CD14-positive monocyte (primary cell): ENCODE data around the gene RASA4. TPM values are rescaled to one million over a fixed set of nuclear protein-coding genes. Genes with fewer than 3 reads are reported as not detected.
"Not testable (repeated sequence)": the region's sequence is repeated elsewhere in the genome, so short reads cannot be mapped to it uniquely, and the experiment has no call there.

Source experiments
- DNase-seq, 3 donors: peaks; one replicate each; pipeline ENCODE4 v3.0.0-alpha.2; 2011 to 2022
- H2AFZ ChIP-seq: 2 replicates; pipeline ENCODE4 v1.6.0; 2012; ENCODE audit warnings: mild to moderate bottlenecking, low read depth, low read length, inconsistent platforms; ENCODE audit not compliant: insufficient read depth, poor library complexity, severe bottlenecking
- H3K27ac ChIP-seq, 2 donors: 1 replicate in 1 of 2; 2 replicates in 1 of 2; pipeline ENCODE4 v1.5.1; 2012 to 2013; ENCODE audit warnings: low read length in 2 of 2, control low read depth in 1 of 2, inconsistent platforms in 1 of 2, low read depth in 1 of 2, mild to moderate bottlenecking in 1 of 2
- H3K27me3 ChIP-seq, 2 donors: one replicate each; pipeline versions ENCODE4 v1.6.0 to v1.6.1; 2011 to 2013; ENCODE audit warnings: low read length in 2 of 2; ENCODE audit not compliant: control insufficient read depth in 2 of 2, insufficient read depth in 2 of 2
- H3K36me3 ChIP-seq, 2 donors: replicated peaks in 1 of 2; 1 replicate in 1 of 2; 2 replicates in 1 of 2; pipeline versions ENCODE4 v1.5.1 to v1.6.1; 2012 to 2013; ENCODE audit warnings: low read length in 2 of 2, control low read depth in 1 of 2, inconsistent platforms in 1 of 2, mild to moderate bottlenecking in 1 of 2; ENCODE audit not compliant: insufficient read depth in 2 of 2, control insufficient read depth in 1 of 2
- H3K4me1 ChIP-seq, 2 donors: 1 replicate in 1 of 2; 2 replicates in 1 of 2; pipeline versions ENCODE4 v1.5.1 to v1.6.1; 2012 to 2013; ENCODE audit warnings: low read length in 2 of 2, control low read depth in 1 of 2, inconsistent platforms in 1 of 2, mild to moderate bottlenecking in 1 of 2, moderate library complexity in 1 of 2; ENCODE audit not compliant: insufficient read depth in 2 of 2, control insufficient read depth in 1 of 2
- H3K4me2 ChIP-seq: replicated peaks from 2 replicates; pipeline ENCODE3; 2012; ENCODE audit warnings: low read length, moderate library complexity, mild to moderate bottlenecking; ENCODE audit not compliant: poor library complexity, severe bottlenecking; ENCODE audit errors: extremely low read depth
- H3K4me3 ChIP-seq, 3 experiments: fragments of 200-600 bp in 1 of 3; sonication (generic) in 1 of 3; replicated peaks in 1 of 3; 1 replicate in 2 of 3; 2 replicates in 1 of 3; pipeline ENCODE4 v1.5.1; 2011 to 2013; ENCODE audit warnings: low read length in 3 of 3, mild to moderate bottlenecking in 3 of 3, control low read depth in 2 of 3, low read depth in 2 of 3, inconsistent platforms in 1 of 3, moderate library complexity in 1 of 3
- H3K79me2 ChIP-seq: 2 replicates; pipeline ENCODE4 v1.6.0; 2012; ENCODE audit warnings: mild to moderate bottlenecking, control low read depth, inconsistent platforms, low read length, moderate library complexity; ENCODE audit not compliant: insufficient read depth
- H3K9ac ChIP-seq: 2 replicates; pipeline ENCODE4 v1.6.0; 2017; ENCODE audit warnings: low read length, mild to moderate bottlenecking; ENCODE audit not compliant: insufficient read depth, poor library complexity, severe bottlenecking
- H3K9me3 ChIP-seq, 2 donors: replicated peaks in 1 of 2; 1 replicate in 1 of 2; 2 replicates in 1 of 2; pipeline versions ENCODE4 v1.5.1 to v1.6.1; 2012 to 2013; ENCODE audit warnings: low read length in 2 of 2, control low read depth in 1 of 2; ENCODE audit not compliant: control insufficient read depth in 1 of 2, insufficient read depth in 1 of 2
- H4K20me1 ChIP-seq: 2 replicates; pipeline ENCODE4 v1.6.0; 2012; ENCODE audit warnings: mild to moderate bottlenecking, low read length, control low read depth, moderate library complexity; ENCODE audit not compliant: insufficient read depth
- H3K27ac Mint-ChIP-seq, 7 donors: one replicate each; pipeline ENCODE4 v1.8.0; 2020; ENCODE audit warnings: mild to moderate bottlenecking in 7 of 7, mixed read lengths in 7 of 7, moderate library complexity in 6 of 7, inconsistent platforms in 2 of 7
- H3K27me3 Mint-ChIP-seq, 3 donors: one replicate each; pipeline ENCODE4 v1.8.0; 2021 to 2022; ENCODE audit warnings: low read depth in 3 of 3, mild to moderate bottlenecking in 3 of 3, mixed read lengths in 3 of 3, moderate library complexity in 3 of 3, inconsistent platforms in 1 of 3
- H3K36me3 Mint-ChIP-seq, 2 donors: one replicate each; pipeline ENCODE4 v1.8.0; 2020; ENCODE audit warnings: mixed read lengths in 2 of 2, inconsistent platforms in 1 of 2, mild to moderate bottlenecking in 1 of 2
- H3K4me1 Mint-ChIP-seq: one replicate; pipeline ENCODE4 v1.8.0; 2020; ENCODE audit warnings: mild to moderate bottlenecking, mixed read lengths
- H3K4me3 Mint-ChIP-seq, 2 donors: one replicate each; pipeline ENCODE4 v1.8.0; 2020; ENCODE audit warnings: mild to moderate bottlenecking in 2 of 2, mixed read lengths in 2 of 2, moderate library complexity in 1 of 2
- H3K9me3 Mint-ChIP-seq, 7 donors: one replicate each; pipeline ENCODE4 v1.8.0; 2020 to 2022; ENCODE audit warnings: mixed read lengths in 7 of 7, mild to moderate bottlenecking in 6 of 7, moderate library complexity in 6 of 7, inconsistent platforms in 2 of 7
- WGBS: methylation state at CpG from one replicate; pipeline ENCODE4 v1.1.5; 2013; ENCODE audit warnings: missing lambda C conversion rate; ENCODE audit not compliant: insufficient coverage; 5-methylcytosine and 5-hydroxymethylcytosine counted together
- intact Hi-C, 2 donors: fragments of 100-400 bp; cut with micrococcal nuclease; formaldehyde crosslinking; loops; one replicate each; pipeline versions ENCODE4 v1.15.0 to v1.15.1; 2023
- polyA plus RNA-seq, 3 donors: library from polyadenylated mRNA; depleted of rRNA in 1 of 3; unstranded in 2 of 3; stranded (reverse) in 1 of 3; fragments of 300-500 nt in 2 of 3; fragments of >200 nt in 1 of 3; fragmentation: Illumina TruSeq in 2 of 3; gene quantifications; 1 replicate in 2 of 3; 2 replicates in 1 of 3; pipeline ENCODE4 v1.2.3, GENCODE V29; 2012 to 2021

Gene RASA4
- polyA plus RNA-seq, 3 donors, result 13.9 to 64.5 (median 18.6) TPM

DNA sequence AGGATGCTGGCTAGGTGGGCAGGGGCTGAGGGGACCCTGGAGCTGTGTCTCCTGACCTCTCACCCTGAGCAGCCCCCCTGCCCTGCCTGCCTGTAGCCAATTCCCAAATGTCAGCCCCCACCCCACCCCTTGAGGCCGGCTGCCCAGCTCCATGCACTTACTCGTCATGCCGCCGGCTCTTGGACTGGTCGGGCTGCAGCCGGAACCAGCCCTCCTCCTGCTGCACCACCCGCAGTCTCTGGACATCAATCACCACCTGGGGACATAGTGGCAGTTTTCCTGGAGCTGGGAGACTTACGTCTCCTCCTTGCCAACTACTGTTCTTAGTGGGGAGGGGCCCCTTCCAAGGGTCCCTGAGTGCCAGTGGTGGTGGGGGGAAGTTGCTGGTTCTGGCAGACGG, 16.9 kb downstream of the RASA4 start:
- H3K27me3 Mint-ChIP-seq, H3K27ac Mint-ChIP-seq, H3K36me3 ChIP-seq, H3K4me1 ChIP-seq, H3K4me3 Mint-ChIP-seq, H2AFZ ChIP-seq, H3K4me3 ChIP-seq, intact Hi-C loops, H3K4me1 Mint-ChIP-seq, H3K27me3 ChIP-seq, H3K36me3 Mint-ChIP-seq, DNase-seq, H3K4me2 ChIP-seq, H3K79me2 ChIP-seq, H4K20me1 ChIP-seq, H3K9me3 Mint-ChIP-seq, H3K9ac ChIP-seq, H3K27ac ChIP-seq, H3K9me3 ChIP-seq: not testable (repeated sequence)
- WGBS, result no CpG with 5 or more reads among the region's 9 CpGs

DNA sequence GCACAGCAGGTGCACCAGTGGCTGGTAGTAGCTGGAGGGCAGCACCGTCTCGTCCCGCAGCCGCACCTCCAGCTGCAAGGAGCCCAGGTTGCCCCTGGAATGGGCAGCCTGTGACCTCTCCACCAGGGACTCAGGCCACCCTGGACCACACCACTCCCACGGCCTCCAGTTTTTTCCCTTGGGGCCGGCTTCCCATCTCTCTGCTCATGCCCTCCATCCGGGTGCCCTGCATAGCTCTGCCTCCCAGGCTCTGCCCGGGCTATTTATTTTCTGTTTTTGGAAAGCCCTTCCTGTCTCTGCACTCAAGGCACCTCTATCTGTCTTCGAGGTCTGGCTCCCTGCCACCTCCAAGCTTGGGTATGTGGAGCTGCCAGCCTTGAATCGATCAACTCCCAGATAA, 20.5 kb downstream of the RASA4 start:
- H3K9me3 ChIP-seq, H3K27me3 ChIP-seq, H3K79me2 ChIP-seq, H3K9ac ChIP-seq, H3K36me3 ChIP-seq, H3K36me3 Mint-ChIP-seq, H3K4me3 ChIP-seq, H3K27ac ChIP-seq, H3K27me3 Mint-ChIP-seq, H3K4me2 ChIP-seq, H3K4me1 ChIP-seq, intact Hi-C loops, H2AFZ ChIP-seq, H3K4me1 Mint-ChIP-seq, H3K27ac Mint-ChIP-seq, H3K4me3 Mint-ChIP-seq, H4K20me1 ChIP-seq, DNase-seq, H3K9me3 Mint-ChIP-seq: not testable (repeated sequence)
- 100% methylated on average over 1 of the region's 10 CpGs for WGBS

DNA sequence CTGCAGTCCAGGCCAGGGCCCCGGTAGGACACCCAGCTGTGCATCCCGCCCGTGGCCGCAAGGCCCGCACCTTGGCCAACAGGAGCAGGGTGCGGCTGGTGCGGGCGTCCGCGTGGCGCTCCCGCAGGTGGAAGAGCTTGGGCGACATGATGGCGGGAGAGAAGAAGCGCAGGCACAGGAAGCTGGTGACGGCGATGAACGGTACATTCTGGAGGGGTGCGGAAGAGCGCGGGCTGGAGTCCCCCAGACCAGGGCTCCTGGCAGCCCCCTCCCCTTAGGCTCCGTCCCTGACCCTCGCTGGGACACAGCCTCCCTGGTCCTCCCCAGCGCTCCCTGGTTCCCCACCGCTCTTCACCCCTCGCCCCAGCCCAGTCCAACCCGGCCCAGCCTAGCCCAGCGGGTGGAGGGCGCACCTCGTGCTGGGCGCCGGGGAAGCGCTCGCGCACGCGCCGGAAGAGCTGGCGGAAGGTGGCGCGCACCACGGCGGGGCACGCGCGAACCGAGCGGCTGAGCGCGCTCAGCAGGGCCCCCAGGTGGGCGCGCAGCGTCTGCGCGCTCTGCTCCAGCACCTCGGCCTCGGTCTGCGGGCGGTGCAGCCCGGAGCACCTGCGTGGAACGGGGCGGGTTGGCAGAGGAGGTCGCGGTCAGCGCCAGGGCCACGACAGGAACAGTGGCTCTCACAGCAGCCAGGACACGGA, 22.8 kb downstream of the RASA4 start:
- H3K4me3 Mint-ChIP-seq, H4K20me1 ChIP-seq, H3K4me3 ChIP-seq, H3K9me3 ChIP-seq, H3K27me3 ChIP-seq, H3K27me3 Mint-ChIP-seq, H3K4me1 ChIP-seq, H3K4me2 ChIP-seq, intact Hi-C loops, H3K27ac Mint-ChIP-seq, H3K79me2 ChIP-seq, H3K9me3 Mint-ChIP-seq, H2AFZ ChIP-seq, H3K27ac ChIP-seq, H3K4me1 Mint-ChIP-seq, H3K36me3 Mint-ChIP-seq, H3K9ac ChIP-seq, H3K36me3 ChIP-seq, DNase-seq: not testable (repeated sequence)
- WGBS, result no CpG with 5 or more reads among the region's 68 CpGs

DNA sequence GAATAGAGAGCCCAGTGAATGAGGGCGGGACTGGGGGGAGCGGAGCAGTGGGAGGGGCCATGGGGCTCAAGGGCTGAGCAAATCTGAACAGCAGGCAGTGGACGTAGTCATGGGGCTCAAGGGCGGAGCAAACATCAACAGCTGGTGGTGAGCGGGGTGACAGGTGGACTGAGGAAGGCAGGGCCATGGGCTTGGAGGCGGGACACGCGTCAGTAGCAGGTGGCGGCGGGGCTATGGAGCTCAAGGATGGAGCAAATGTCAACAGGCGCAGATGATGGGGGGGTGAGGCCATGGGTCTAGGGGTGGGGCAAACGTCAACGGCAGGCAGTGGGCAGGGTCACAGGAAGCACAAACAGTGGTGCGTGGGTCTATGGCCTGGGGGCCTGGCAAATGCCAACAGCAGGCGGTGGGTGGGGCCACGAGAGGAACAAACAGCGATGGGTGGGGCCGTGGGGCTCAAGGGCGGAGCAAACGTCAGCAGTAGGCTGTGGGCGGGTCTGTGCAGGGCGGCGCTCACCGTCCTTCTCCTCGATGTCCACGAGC, 24.0 kb downstream of the RASA4 start:
- H3K4me3 Mint-ChIP-seq, H3K4me1 ChIP-seq, H3K9me3 Mint-ChIP-seq, H3K27me3 Mint-ChIP-seq, H3K79me2 ChIP-seq, H3K36me3 ChIP-seq, H3K9ac ChIP-seq, H3K27ac ChIP-seq, H3K4me1 Mint-ChIP-seq, H3K27me3 ChIP-seq, H4K20me1 ChIP-seq, DNase-seq, H3K27ac Mint-ChIP-seq, H2AFZ ChIP-seq, intact Hi-C loops, H3K9me3 ChIP-seq, H3K4me3 ChIP-seq, H3K36me3 Mint-ChIP-seq, H3K4me2 ChIP-seq: not testable (repeated sequence)
- WGBS, result 38% methylated on average over 3 of the region's 26 CpGs
